SK-N-DZ (cell line): Measurements from ENCODE around the gene GLRX.
"Not testable (repeated sequence)": the region's sequence is repeated elsewhere in the genome, so short reads cannot be mapped to it uniquely, and the experiment has no call there.

Experiments used
- DNase-seq: peaks from one replicate; pipeline ENCODE4 v3.0.0-alpha.2; 2015; ENCODE audit warnings: low spot score

GLRX gene

GRCh38 chr5:95827892-95828246 is 5.3 kb upstream of the GLRX start:
- DNase-seq: no peak

- DNase-seq: no peak
Measured at GRCh38 chr5:95826949-95827891, 4.7 kb upstream of the GLRX start.

GRCh38 chr5:95825495-95825894 is 3.0 kb upstream of the GLRX start:
- no peak for DNase-seq

GRCh38 chr5:95824747-95825146 is 2.2 kb upstream of the GLRX start:
- no peak for DNase-seq

GRCh38 chr5:95823738-95824609 is 1.4 kb upstream of the GLRX start:
- DNase-seq: no peak

GRCh38 chr5:95823218-95823737 is 752 bp upstream of the GLRX start:
- DNase-seq: no peak

GRCh38 chr5:95822043-95822541 is 434 bp downstream of the GLRX start:
- peak; percentile 90 for DNase-seq

- no peak for DNase-seq
Measured at GRCh38 chr5:95821110-95822021, 1.2 kb downstream of the GLRX start.

- no peak for DNase-seq
Measured at GRCh38 chr5:95818181-95819147, 4.1 kb downstream of the GLRX start.

- DNase-seq: no peak
Measured at GRCh38 chr5:95817430-95817829, 5.1 kb downstream of the GLRX start.

GRCh38 chr5:95816776-95817175 is 5.8 kb downstream of the GLRX start:
- DNase-seq: no peak

- DNase-seq: no peak
Measured at GRCh38 chr5:95816341-95816740, 6.2 kb downstream of the GLRX start.

GRCh38 chr5:95815155-95815729 is 7.3 kb downstream of the GLRX start:
- DNase-seq: no peak

- DNase-seq: not testable (repeated sequence)
Measured at GRCh38 chr5:95813035-95813434, 9.5 kb downstream of the GLRX start.

GRCh38 chr5:95812074-95812471 is 10.5 kb downstream of the GLRX start:
- no peak for DNase-seq

- DNase-seq: not testable (repeated sequence)
Measured at GRCh38 chr5:95811461-95812073, 11.0 kb downstream of the GLRX start.

- not testable (repeated sequence) for DNase-seq
Measured at GRCh38 chr5:95811126-95811423, 11.5 kb downstream of the GLRX start.

- DNase-seq: no peak
Measured at GRCh38 chr5:95810305-95811125, 12.0 kb downstream of the GLRX start.
